HCT116 (cell line): ENCODE data around the gene EID1. TPM values are rescaled to one million over a fixed set of nuclear protein-coding genes. Genes with fewer than 3 reads are reported as not detected.
A peak's percentile ranks its signal among the peaks of the same experiment; 100 is the strongest.

Source experiments
- ATAC-seq: fragments of 200-7000 bp; cut with Tn5 transposase; 2 replicates; pipeline ENCODE4 v1.9.1; 2020; ENCODE audit warnings: mild to moderate bottlenecking, moderate library complexity
- BruUV-seq: library from RNA; stranded (reverse); fragments of 400-500 nt; replicated peaks from 2 replicates; lab custom pipeline; 2021; lab: Mats Ljungman, UMichigan
- CTCF ChIA-PET: fragments of 300-600 bp; sonication (Branson Sonifier 250); formaldehyde crosslinking; loops from one replicate; lab custom pipeline; 2021; ENCODE audit warnings: antibody characterized with exemption; lab: Charles Lee
- POLR2A ChIA-PET: fragments of 300-600, 350-600 bp; sonication (Branson Sonifier 250); formaldehyde crosslinking; loops from one replicate; lab custom pipeline; 2021; ENCODE audit warnings: antibody characterized with exemption; lab: Charles Lee
- RAD21 ChIA-PET, 2 experiments: fragments of 300-600 bp; sonication (Branson Sonifier 250); formaldehyde crosslinking; loops; one replicate each; lab custom pipeline; 2023; ENCODE audit warnings: low total read pairs in 2 of 2; ENCODE audit not compliant: uncharacterized antibody in 2 of 2, unreplicated experiment in 2 of 2, low non-redundant PET in 1 of 2; lab: Charles Lee
- DNase-seq: peaks from one replicate; pipeline ENCODE4 v3.0.0-alpha.2; 2010; ENCODE audit warnings: low read depth, low spot score
- H2AFZ ChIP-seq: fragments of 200-600 bp; shearing (Covaris generic), sonication (generic); 2 replicates; pipeline ENCODE4 v1.6.1; 2017; ENCODE audit warnings: low read depth, mixed run types, mixed read lengths, antibody characterized with exemption, low read length; ENCODE audit not compliant: poor library complexity, severe bottlenecking
- H3K27ac ChIP-seq: 2 replicates; pipeline ENCODE4 v1.5.1; 2012; ENCODE audit warnings: low read depth, low read length
- H3K27me3 ChIP-seq: fragments of 200-600 bp; sonication (generic); 2 replicates; pipeline ENCODE4 v1.6.1; 2016; ENCODE audit warnings: mixed run types, low read length, mixed read lengths; ENCODE audit not compliant: insufficient read depth
- H3K36me3 ChIP-seq, 2 experiments: fragments of 200-500 bp in 1 of 2; fragments of 200-600 bp in 1 of 2; sonication (Bioruptor generic) in 1 of 2; sonication (generic) in 1 of 2; 2 replicates each; pipeline versions ENCODE4 v1.5.1 to v1.6.1; 2014 to 2016; ENCODE audit warnings: low read length in 2 of 2, inconsistent platforms in 1 of 2, mixed read lengths in 1 of 2, mixed run types in 1 of 2; ENCODE audit not compliant: insufficient read depth in 2 of 2, control insufficient read depth in 1 of 2
- H3K4me1 ChIP-seq, 2 experiments: fragments of 200-600 bp in 1 of 2; sonication (generic) in 1 of 2; 2 replicates each; pipeline versions ENCODE4 v1.5.1 to v1.6.1; 2012 to 2017; ENCODE audit warnings: low read length in 2 of 2, inconsistent platforms in 1 of 2, mild to moderate bottlenecking in 1 of 2, mixed read lengths in 1 of 2, mixed run types in 1 of 2, moderate library complexity in 1 of 2; ENCODE audit not compliant: insufficient read depth in 2 of 2, control insufficient read depth in 1 of 2
- H3K4me2 ChIP-seq: fragments of 200-600 bp; sonication (generic); 2 replicates; pipeline ENCODE4 v1.6.1; 2017; ENCODE audit warnings: mixed run types, low read length, mixed read lengths
- H3K4me3 ChIP-seq, 2 experiments: fragments of 200-600 bp in 1 of 2; sonication (generic) in 1 of 2; replicated peaks in 1 of 2; 2 replicates each; pipeline ENCODE4 v1.5.1; 2011 to 2016; ENCODE audit warnings: low read length in 2 of 2, control low read depth in 1 of 2, low read depth in 1 of 2, mild to moderate bottlenecking in 1 of 2, mixed read lengths in 1 of 2, mixed run types in 1 of 2
- H3K79me2 ChIP-seq: fragments of 200-600 bp; sonication (generic); 2 replicates; pipeline ENCODE4 v1.6.1; 2017; ENCODE audit warnings: mild to moderate bottlenecking, mixed run types, low read length, moderate library complexity, mixed read lengths; ENCODE audit not compliant: insufficient read depth
- H3K9ac ChIP-seq: fragments of 200-600 bp; sonication (generic); 2 replicates; pipeline ENCODE4 v1.6.1; 2016; ENCODE audit warnings: low read length, mixed read lengths
- H3K9me2 ChIP-seq: fragments of 200-600 bp; sonication (generic), shearing (Covaris generic); 2 replicates; pipeline ENCODE4 v1.6.1; 2017; ENCODE audit warnings: mixed run types, mild to moderate bottlenecking, moderate library complexity; ENCODE audit not compliant: insufficient read depth
- H3K9me3 ChIP-seq, 2 experiments: fragments of 200-500 bp in 1 of 2; fragments of 200-600 bp in 1 of 2; sonication (Bioruptor generic) in 1 of 2; sonication (generic) in 1 of 2; 2 replicates each; pipeline ENCODE4 v1.6.1; 2014 to 2017; ENCODE audit warnings: low read length in 2 of 2, mixed read lengths in 2 of 2, inconsistent platforms in 1 of 2, low read depth in 1 of 2, mild to moderate bottlenecking in 1 of 2, mixed run types in 1 of 2, moderate library complexity in 1 of 2; ENCODE audit not compliant: control insufficient read depth in 1 of 2, insufficient read depth in 1 of 2
- H4K20me1 ChIP-seq: fragments of 200-600 bp; sonication (generic), shearing (Covaris generic); 2 replicates; pipeline ENCODE4 v1.6.1; 2017; ENCODE audit warnings: mixed run types, mild to moderate bottlenecking, moderate library complexity; ENCODE audit not compliant: insufficient read depth
- CEBPB ChIP-seq: IDR thresholded peaks from 2 replicates; pipeline ENCODE4 v1.6.1; 2012; ENCODE audit warnings: low read depth
- FOSL1 ChIP-seq: IDR thresholded peaks from 2 replicates; pipeline ENCODE4 v1.6.1; 2012; ENCODE audit warnings: low read depth
- POLR2A ChIP-seq: IDR thresholded peaks from 2 replicates; pipeline ENCODE4 v1.7.0; 2011; ENCODE audit warnings: borderline replicate concordance; ENCODE audit not compliant: insufficient read depth, insufficient read length; ENCODE audit errors: extremely low read depth
- REST ChIP-seq: IDR thresholded peaks from 2 replicates; pipeline ENCODE4 v1.6.1; 2012; ENCODE audit warnings: low read depth
- YY1 ChIP-seq: IDR thresholded peaks from 2 replicates; pipeline ENCODE4 v1.6.1; 2011; ENCODE audit warnings: low read length, low read depth, moderate library complexity, mild to moderate bottlenecking; ENCODE audit not compliant: insufficient replicate concordance; ENCODE audit errors: extremely low read depth
- ZBTB33 ChIP-seq: IDR thresholded peaks from 2 replicates; pipeline ENCODE4 v1.6.1; 2011; ENCODE audit warnings: mild to moderate bottlenecking, low read length, moderate library complexity; ENCODE audit not compliant: insufficient replicate concordance; ENCODE audit errors: extremely low read depth
- intact Hi-C: fragments of 100-400 bp; cut with micrococcal nuclease; formaldehyde crosslinking; loops from 2 replicates; pipeline ENCODE4 v1.10.0; 2022
- total RNA-seq: library from RNA; stranded (reverse); gene quantifications from one replicate; pipeline ENCODE4 v1.2.1, GENCODE V29; 2021; ENCODE audit not compliant: unreplicated experiment

The EID1 gene
- total RNA-seq, 1 experiment from 2014 or later: 68.6 TPM

- Histone ChIP-seq H3K36me3 (no peaks in the 10 kb centered on the region), H3K9me2 (no peaks in the 10 kb centered on the region), H4K20me1 (no peaks in the 10 kb centered on the region), H3K9me3 (no peaks in the 10 kb centered on the region), H3K27me3 (no peaks in the 10 kb centered on the region), H3K4me1 (peaks cover 0 to 6% of the 10 kb centered on the region in 2 experiments; a peak in 3 of 4 replicates), H3K9ac (no peak overlapping the region), H3K4me2 (0 out of 2 replicates have a peak overlapping the region, but pooled peaks have one; percentile 21), H2AFZ (peak overlapping the region; percentile 31), H3K27ac (no peak overlapping the region), H3K4me3 (no peak overlapping the region), H3K79me2 (no peaks in the 10 kb centered on the region)
- CTCF ChIA-PET: no interaction called here
- RAD21 ChIA-PET: no interaction called here
- BruUV-seq: no TSS peak
- ATAC-seq: no peak
- POLR2A ChIA-PET: interaction anchor here (1.5 kb wide), 1 partner anchor 9 kb away, joined by 3 read pairs; the partner anchor contains the start of gene EID1
- DNase-seq: no peak
- TF ChIP-seq YY1: no peak
- no peak for TF ChIP-seq FOSL1
- no peak for TF ChIP-seq POLR2A
- no peak for TF ChIP-seq ZBTB33
- 0 out of 2 replicates have a peak, but pooled peaks have one; percentile 41 for TF ChIP-seq CEBPB
- TF ChIP-seq REST: no peak
- intact Hi-C loops: loop anchor here (5.0 kb wide), 1 partner anchor 179 kb away; the partner anchor contains the start of gene SECISBP2L
These were observed 9.4 kb upstream of the EID1 start for GRCh38 chr15:48868536-48868935.
